ENCODE measurements around the gene AFF2.

GRCh38 chrX:148574237-148574973 is 74.0 kb downstream of the AFF2 start:
- TF ChIP-seq POLR2A (IDR thresholded peaks at IDR 0.05; ENCODE audit: low read length): no peak
- no peak for TF ChIP-seq GATA1 (IDR thresholded peaks at IDR 0.05; ENCODE audit: low read depth, low read length)

Measured in erythroblast (primary cell).